Measurements from ENCODE around the gene LTBP1.

Gene LTBP1

DNA sequence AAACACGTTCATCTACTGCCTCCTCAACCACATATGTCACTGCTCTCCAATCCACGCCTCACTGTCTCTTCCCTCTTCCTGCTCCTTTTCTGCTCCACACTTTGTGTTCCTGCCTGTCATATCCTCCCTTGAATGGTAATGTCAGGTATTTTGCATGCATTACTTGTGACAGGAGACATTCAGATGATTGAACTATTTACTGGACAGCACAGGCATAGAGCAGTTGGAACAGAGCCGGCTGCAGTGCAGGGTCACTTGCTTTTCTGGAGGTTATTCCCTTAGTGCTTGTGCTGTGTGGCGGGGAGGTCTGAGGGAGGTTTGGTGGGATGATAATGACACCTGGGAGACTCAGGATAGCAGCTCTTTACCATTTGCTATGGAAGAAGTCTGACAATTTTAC is 93.8 kb downstream of the LTBP1 start:
- DNase-seq (ENCODE audit: extremely low read depth, insufficient read length) = no peak
- TF ChIP-seq, protein P1, sequence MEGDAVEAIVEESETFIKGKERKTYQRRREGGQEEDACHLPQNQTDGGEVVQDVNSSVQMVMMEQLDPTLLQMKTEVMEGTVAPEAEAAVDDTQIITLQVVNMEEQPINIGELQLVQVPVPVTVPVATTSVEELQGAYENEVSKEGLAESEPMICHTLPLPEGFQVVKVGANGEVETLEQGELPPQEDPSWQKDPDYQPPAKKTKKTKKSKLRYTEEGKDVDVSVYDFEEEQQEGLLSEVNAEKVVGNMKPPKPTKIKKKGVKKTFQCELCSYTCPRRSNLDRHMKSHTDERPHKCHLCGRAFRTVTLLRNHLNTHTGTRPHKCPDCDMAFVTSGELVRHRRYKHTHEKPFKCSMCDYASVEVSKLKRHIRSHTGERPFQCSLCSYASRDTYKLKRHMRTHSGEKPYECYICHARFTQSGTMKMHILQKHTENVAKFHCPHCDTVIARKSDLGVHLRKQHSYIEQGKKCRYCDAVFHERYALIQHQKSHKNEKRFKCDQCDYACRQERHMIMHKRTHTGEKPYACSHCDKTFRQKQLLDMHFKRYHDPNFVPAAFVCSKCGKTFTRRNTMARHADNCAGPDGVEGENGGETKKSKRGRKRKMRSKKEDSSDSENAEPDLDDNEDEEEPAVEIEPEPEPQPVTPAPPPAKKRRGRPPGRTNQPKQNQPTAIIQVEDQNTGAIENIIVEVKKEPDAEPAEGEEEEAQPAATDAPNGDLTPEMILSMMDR (IDR thresholded peaks at IDR 0.05; ENCODE audit: insufficient read depth, low read length, poor library complexity, severe bottlenecking) = no peak
- Histone ChIP-seq H3K4me3 (replicated peaks; ENCODE audit: low read depth, low read length) (no peak overlapping the region), H3K27me3 (replicated peaks; ENCODE audit: control insufficient read depth, insufficient read depth, low read length) (peaks cover 3% of the 10 kb centered on the region; the same call in 1 of the 2 replicates), H3K36me3 (ENCODE audit: control insufficient read depth, insufficient read depth, low read length) (no peaks in the 10 kb centered on the region)

DNA sequence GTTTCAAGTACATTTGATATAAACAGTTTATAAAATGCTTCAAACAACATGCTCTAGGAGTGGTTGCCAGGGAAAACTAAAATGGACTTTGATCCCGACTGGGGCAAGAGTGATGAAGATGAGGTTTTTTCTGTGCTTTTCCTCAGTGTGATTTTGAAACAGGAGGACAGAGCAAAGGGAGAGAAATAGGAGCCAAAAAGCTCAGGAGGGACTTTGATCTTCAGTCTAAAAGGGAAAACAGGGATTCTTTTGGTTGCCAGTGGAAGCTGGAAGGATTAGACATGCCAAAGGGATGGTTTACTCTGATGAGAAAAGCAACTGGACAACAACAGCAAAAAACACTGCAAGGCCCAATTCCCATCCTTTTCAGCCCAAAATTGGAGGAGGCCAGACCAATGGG is 95.5 kb downstream of the LTBP1 start:
- TF ChIP-seq, protein P1 (IDR thresholded peaks at IDR 0.05; ENCODE audit: insufficient read depth, low read length, poor library complexity, severe bottlenecking) = no peak
- no peak for DNase-seq (ENCODE audit: extremely low read depth, insufficient read length)
- no peaks in the 10 kb centered on the region for H3K36me3 ChIP-seq (ENCODE audit: control insufficient read depth, insufficient read depth, low read length)
- H3K27me3 ChIP-seq (replicated peaks; ENCODE audit: control insufficient read depth, insufficient read depth, low read length) = peaks cover 3% of the 10 kb centered on the region; the same call in 1 of the 2 replicates
- no peak overlapping the region for H3K4me3 ChIP-seq (replicated peaks; ENCODE audit: low read depth, low read length)

DNA sequence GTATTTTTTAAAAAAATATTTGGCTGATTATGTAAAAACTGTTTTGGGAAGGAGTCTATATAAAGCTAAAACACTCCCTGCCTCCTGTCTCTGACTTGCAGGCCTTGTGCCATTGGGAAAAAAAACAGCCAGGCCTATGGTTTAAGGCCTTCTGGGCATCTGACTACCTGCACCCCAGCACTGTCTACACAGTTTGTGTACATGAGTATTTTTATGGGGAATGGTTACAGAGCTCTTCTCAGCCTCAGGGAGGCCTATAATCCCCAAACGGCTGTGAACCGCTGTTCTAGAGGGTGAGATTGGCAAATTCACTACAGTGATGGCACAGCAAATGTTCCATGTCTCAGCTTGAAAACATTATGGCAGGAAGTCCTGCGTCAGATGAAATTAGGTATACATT is 96.1 kb downstream of the LTBP1 start:
- TF ChIP-seq, protein P1 (IDR thresholded peaks at IDR 0.05; ENCODE audit: insufficient read depth, low read length, poor library complexity, severe bottlenecking) = no peak
- DNase-seq (ENCODE audit: extremely low read depth, insufficient read length) = no peak
- Histone ChIP-seq H3K4me3 (replicated peaks; ENCODE audit: low read depth, low read length) (no peak overlapping the region), H3K36me3 (ENCODE audit: control insufficient read depth, insufficient read depth, low read length) (no peaks in the 10 kb centered on the region), H3K27me3 (replicated peaks; ENCODE audit: control insufficient read depth, insufficient read depth, low read length) (peaks cover 3% of the 10 kb centered on the region; the same call in 1 of the 2 replicates)

DNA sequence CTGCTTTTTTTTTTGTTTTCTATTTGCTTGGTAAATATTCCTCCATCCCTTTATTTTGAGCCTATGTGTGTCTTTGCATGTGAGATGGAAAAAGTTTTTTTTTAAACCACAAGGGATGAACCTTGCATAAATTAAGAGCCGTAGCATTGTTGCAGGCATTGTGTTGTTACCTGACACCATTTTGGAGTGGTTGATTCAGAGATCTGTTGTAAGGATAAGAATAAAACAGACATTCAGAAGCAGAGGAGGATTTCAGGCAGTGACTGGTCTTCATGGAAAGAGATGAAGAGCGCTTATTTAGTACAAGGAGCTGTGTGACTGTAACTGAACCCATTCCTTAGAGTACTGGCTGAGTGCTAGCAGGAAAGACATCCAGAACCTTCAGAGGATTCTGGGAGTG is 101.2 kb downstream of the LTBP1 start:
- Histone ChIP-seq H3K27me3 (replicated peaks; ENCODE audit: control insufficient read depth, insufficient read depth, low read length) (no peaks in the 10 kb centered on the region), H3K4me3 (replicated peaks; ENCODE audit: low read depth, low read length) (no peak overlapping the region), H3K36me3 (ENCODE audit: control insufficient read depth, insufficient read depth, low read length) (no peaks in the 10 kb centered on the region)
- DNase-seq (ENCODE audit: extremely low read depth, insufficient read length) = no peak
- TF ChIP-seq, protein P1 (IDR thresholded peaks at IDR 0.05; ENCODE audit: insufficient read depth, low read length, poor library complexity, severe bottlenecking) = no peak

DNA sequence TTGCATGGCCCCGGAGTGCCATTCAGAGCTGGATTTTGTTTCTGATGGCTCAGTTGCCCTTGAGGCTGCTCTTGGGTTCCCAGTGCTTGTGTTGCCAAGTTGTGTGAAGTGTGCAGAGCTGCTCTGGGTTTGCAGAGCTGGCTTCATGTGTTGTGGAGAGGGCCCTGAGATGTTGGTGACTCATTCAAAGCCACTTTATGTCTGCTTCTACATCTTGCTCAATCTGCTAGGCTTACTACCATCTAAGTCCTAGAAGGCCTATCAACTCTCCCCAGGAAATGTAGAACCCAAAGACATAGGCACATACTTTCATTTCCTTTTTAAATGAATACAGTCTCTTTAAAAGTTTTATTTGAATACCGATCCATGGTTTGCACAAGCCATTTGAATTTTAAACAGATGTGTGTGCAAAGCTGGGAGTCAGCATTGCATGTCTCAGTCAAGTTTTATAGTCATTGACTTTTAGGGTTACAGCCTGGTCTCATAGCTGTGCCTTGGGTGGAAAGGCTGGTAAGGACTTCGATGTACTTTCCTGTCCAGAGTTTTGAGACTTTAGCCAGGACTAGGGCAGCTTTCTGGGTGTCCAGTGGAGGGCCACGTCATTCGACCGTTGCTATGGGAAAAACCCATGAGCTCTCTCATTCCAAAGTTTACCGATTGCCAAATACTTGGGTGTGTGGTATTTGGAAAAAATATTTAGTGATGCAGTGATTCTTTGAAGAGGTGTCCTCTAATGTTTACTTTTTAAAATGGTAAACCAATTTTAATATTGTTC is 105.0 kb downstream of the LTBP1 start:
- no peak for DNase-seq (ENCODE audit: extremely low read depth, insufficient read length)
- Histone ChIP-seq H3K27me3 (replicated peaks; ENCODE audit: control insufficient read depth, insufficient read depth, low read length) (no peaks in the 10 kb centered on the region), H3K36me3 (ENCODE audit: control insufficient read depth, insufficient read depth, low read length) (no peaks in the 10 kb centered on the region), H3K4me3 (replicated peaks; ENCODE audit: low read depth, low read length) (no peak overlapping the region)
- TF ChIP-seq, protein P1 (IDR thresholded peaks at IDR 0.05; ENCODE audit: insufficient read depth, low read length, poor library complexity, severe bottlenecking) = no peak

Data from GM06990 (cell line).